Fibroblast of mammary gland (primary cell): Measurements from ENCODE around the gene GRIK4.

Experiments
- DNase-seq: peaks from one replicate; pipeline ENCODE4 v3.0.0-alpha.2; 2010; ENCODE audit warnings: low read depth
- H3K4me3 ChIP-seq: 2 replicates; pipeline ENCODE4 v1.5.1; 2011; ENCODE audit warnings: low read depth, mild to moderate bottlenecking, low read length, moderate library complexity; ENCODE audit not compliant: control insufficient read depth
- TF ChIP-seq, protein P1 (sequence below): conservative IDR thresholded peaks from 2 replicates; pipeline ENCODE4 v1.5.1; 2011; ENCODE audit warnings: low read depth, low read length, inconsistent platforms; ENCODE audit not compliant: control insufficient read depth, insufficient read depth

GRIK4 gene

DNA sequence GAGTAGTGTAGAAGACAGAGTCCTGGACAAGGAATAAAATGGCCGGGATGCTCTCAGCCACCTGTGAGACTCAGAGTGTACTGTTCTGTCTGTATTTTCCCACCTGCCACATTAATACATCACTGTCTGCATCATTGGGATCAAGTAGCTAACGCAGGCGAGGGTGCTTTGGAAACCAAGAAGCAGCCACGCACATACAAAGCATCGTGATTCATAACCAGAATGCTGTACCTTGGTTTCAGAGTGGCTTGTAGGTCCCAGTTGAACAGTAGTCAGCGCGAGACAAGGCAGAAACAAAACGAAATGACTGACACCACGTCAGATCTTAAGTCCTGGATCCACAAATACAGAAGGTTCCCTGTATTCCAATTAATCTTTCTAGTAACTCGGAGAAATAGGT is 198.3 kb downstream of the GRIK4 start:
- no peak overlapping the region for H3K4me3 ChIP-seq
- TF ChIP-seq, protein P1, sequence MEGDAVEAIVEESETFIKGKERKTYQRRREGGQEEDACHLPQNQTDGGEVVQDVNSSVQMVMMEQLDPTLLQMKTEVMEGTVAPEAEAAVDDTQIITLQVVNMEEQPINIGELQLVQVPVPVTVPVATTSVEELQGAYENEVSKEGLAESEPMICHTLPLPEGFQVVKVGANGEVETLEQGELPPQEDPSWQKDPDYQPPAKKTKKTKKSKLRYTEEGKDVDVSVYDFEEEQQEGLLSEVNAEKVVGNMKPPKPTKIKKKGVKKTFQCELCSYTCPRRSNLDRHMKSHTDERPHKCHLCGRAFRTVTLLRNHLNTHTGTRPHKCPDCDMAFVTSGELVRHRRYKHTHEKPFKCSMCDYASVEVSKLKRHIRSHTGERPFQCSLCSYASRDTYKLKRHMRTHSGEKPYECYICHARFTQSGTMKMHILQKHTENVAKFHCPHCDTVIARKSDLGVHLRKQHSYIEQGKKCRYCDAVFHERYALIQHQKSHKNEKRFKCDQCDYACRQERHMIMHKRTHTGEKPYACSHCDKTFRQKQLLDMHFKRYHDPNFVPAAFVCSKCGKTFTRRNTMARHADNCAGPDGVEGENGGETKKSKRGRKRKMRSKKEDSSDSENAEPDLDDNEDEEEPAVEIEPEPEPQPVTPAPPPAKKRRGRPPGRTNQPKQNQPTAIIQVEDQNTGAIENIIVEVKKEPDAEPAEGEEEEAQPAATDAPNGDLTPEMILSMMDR: no peak
- peak; percentile 27 for DNase-seq

DNA sequence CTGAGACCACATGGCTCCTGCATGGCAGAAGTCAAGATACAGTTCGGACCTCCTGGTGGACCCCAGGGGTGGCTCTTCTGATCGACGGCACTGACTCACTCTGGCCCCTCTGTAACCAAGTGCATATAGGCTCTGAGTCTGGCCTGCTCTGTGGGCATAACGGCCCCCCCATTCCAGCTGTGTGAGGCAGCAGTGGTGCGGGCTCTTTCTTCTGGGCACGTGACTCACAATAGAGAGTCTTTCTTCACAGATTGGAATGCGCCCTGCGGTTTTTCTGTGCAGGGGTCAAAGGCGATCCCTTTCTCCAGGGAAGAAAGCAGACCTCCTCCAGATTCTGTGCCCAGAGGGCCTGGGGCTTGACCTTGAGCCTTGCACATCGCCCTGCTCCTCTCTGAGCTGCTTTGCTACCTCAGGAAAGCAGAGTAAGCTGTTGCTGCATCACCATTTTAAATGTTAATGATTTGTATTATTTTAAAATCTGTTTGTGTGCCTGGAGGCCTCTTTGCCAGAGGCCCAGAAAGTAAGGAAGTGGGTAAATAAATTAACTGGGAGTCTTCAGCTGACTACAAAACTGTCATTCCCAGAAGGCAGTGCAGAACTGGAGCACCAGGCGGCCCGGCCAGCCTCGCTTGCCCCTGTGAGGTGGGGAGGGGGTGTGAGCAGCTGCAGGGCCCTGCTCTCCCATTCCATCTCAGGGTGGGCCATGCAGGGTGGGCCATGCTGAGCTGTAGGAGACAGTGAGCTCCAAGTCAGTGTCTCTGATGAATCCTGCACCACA is 199.0 kb downstream of the GRIK4 start:
- peak; percentile 87 for DNase-seq
- TF ChIP-seq, protein P1: no peak
- H3K4me3 ChIP-seq: no peak overlapping the region

DNA sequence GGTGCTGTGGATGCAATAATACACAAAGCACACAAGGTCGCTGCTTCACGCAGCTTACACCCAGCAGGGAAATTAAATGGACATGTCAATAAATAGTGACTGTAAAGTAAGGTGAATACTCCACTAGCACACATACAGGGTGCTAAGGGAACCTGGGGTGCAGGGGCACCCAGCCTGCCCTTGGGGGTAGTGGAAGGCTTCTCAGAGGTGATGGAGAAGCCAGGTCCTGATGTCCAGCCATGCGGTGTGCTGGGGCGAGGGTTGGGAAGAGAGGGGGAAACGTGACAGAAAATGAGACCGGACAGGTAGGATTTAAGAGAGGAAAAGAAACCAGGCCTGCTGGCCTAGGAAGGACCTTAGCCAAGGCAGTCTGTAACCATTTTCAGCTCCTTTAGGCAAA is 200.5 kb downstream of the GRIK4 start:
- TF ChIP-seq, protein P1: no peak
- no peak overlapping the region for H3K4me3 ChIP-seq
- no peak for DNase-seq

DNA sequence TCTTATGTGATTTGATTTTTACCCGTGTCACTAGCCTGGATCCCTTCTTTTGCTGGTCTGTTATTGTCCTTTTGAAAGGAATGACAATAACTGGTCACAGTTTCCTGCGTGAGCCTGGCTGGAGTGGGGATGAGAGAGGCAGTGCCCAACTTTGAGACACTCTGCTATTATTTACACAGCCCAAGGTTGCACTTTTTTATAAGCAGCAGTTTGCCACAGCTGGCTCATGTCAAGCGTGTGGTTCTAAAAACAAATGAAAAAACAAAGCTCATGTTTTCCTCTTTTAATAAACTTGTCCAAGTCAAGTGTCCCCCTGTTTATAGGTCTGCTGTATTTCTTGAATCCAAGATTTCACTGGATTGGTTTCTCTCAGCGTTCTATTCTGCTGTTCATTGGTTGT is 201.3 kb downstream of the GRIK4 start:
- H3K4me3 ChIP-seq: no peak overlapping the region
- TF ChIP-seq, protein P1: no peak
- DNase-seq: no peak

DNA sequence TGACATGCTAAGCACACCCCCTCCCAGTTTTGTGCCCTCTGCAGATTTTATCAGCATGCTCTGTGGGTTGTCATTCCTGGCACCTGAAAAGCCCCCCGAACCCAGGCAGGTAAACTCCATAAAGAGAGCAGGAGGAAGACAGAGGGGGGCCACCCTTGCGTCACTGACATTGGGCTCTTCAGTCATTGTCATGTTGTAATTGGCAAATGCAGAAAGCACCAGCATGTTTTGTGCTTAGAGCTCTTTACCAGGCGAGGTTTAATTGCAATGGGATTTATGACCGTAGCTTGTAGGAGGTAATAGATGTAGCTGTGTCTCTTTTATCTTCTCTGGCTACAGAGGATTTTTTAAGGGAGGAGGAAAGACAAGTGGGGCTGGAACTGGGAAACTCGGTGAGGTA is 201.7 kb downstream of the GRIK4 start:
- TF ChIP-seq, protein P1: no peak
- no peak overlapping the region for H3K4me3 ChIP-seq
- DNase-seq: no peak

DNA sequence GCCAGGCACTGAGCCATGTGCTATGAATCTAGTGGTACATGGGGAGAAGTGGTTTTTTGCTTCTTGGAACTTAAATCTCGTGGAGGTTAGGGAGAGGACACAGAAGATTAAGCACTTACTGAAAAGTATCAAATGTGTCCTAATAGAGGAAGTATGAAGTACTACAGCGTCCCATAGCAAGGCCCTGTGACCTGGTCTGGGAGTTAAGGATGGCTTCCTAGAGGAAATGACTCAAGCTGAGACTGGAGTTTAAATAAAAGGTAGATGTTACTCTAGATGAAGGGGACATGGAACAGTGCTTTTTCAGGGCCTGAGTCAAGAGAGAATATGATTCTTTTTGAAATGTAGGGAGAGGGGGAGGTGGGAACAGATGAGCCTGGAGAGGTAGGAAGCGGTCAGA is 202.9 kb downstream of the GRIK4 start:
- peak; percentile 19 for DNase-seq
- no peak overlapping the region for H3K4me3 ChIP-seq
- TF ChIP-seq, protein P1: no peak
